GM18526 (cell line): ENCODE data around the gene SCARB2.

Source experiments
- POLR2A ChIP-seq: IDR thresholded peaks from 3 replicates; pipeline ENCODE4 v1.6.1; 2011; ENCODE audit not compliant: insufficient read length; ENCODE audit errors: extremely low read depth

The SCARB2 gene

DNA sequence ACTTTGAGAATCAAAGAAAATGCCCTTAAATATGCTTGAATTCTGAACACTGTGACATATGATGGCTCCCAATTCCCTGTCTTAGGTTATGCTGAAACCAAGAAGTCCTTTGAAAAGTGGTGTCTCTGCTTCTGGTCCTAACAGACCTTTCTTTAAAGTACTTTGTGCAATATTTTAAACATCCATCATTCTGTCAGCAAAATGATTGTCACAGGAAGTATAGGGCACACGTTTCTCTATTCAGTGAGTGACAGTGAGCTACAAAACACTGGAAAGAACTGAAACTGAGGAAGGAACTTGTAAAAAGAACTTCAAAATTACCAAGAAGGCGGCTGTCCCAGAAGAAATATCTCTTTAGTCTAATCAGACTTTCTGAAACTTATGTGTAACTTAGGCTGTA is 53.3 kb downstream of the SCARB2 start:
- TF ChIP-seq POLR2A = no peak

DNA sequence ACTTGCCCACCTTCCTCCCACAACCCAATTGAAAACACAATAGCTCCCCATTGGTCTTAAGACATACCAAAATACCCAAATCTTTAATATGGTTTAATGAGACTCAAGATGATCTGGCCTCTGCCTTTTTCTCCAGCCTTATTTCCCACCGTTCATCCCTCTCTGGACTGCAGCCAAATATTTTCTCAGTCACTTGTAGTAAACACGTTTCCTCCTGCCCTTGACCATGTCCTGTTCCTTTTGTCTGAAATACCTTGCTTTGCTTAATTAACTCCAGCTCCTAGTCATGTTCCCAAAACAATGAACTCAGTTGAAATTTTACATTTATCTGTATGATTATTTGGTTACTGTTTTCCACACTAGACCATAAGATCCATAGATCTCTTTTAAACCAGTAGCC is 57.0 kb downstream of the SCARB2 start:
- TF ChIP-seq POLR2A = no peak

DNA sequence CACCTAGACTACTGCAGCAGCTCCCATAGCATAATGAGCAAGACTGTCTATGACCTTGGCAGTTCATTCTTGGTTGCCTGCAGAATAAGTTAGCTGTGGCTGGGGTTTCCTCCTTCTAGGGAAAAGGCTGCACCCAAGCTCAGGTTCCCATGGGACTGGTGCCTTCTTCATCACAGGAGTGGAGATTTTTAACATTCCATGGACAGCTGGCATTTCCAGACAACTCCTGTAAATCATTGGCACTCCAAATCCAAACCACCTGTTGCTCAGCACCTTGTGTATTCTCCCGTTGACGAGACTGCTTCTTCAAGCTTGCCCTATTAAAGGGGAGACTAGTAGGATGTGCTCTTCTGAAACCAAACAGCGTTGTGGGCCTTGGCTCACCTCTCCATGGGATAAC is 57.6 kb downstream of the SCARB2 start:
- TF ChIP-seq POLR2A = no peak

DNA sequence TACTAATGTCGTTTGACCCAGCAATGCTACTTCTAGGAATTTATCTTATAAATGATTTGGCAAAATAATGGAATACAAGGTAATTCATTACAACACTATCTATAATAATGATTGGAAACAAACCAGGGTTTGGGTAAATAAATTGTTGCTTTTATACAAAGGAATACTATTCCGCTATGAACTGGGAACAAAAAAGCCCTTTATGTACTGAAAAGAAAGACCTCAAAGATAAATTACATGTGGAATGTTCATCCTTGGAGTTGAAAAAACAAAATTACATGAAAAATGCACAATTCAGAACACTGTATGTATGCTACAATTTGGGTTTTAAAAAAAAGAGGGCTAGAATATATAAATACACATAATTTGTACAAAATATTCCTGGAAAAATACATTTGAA is 60.3 kb downstream of the SCARB2 start:
- no peak for TF ChIP-seq POLR2A

DNA sequence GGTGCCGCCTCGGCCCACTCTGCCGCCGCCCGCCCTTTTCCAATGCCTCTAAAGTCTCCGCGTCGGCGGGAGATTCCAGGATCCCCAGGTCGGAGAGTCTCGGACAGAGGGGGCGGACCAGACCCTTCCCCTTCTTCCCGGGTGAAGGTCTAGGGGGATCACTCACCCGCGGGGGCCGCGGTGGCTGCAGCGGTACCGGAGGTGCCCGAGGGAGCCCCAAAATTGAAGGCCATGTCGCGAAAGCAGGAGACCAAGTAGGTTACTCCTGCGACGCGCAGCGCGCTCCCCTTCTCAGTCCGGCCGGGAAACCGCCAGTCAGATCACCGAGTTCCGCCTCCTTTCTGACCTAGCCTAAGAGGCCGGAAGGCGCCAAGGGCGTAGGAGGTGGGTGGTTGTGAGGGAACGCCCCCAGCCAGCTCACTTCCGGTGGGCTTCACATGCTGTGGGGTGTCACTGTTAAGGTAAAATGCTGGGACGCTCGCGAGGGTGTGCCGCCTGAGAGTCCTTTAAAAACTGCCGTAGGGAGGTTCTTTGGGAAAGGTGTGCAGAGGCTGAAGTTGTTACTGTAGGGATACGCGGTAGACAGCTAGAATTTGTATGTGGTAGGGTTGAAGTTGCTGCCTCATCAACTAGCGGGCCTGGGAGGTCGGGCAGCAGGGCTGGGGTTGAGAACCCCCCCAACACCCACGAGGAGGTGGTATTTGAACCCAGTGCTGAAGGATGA is 65.3 kb downstream of the SCARB2 start, which contains the start of gene NUP54:
Gene NUP54, minus strand, starts transcription at position 256 of the 724 bp plus-strand sequence. Its CDS starts 23 bp downstream, at position 233.
- TF ChIP-seq POLR2A = peak; percentile 80

DNA sequence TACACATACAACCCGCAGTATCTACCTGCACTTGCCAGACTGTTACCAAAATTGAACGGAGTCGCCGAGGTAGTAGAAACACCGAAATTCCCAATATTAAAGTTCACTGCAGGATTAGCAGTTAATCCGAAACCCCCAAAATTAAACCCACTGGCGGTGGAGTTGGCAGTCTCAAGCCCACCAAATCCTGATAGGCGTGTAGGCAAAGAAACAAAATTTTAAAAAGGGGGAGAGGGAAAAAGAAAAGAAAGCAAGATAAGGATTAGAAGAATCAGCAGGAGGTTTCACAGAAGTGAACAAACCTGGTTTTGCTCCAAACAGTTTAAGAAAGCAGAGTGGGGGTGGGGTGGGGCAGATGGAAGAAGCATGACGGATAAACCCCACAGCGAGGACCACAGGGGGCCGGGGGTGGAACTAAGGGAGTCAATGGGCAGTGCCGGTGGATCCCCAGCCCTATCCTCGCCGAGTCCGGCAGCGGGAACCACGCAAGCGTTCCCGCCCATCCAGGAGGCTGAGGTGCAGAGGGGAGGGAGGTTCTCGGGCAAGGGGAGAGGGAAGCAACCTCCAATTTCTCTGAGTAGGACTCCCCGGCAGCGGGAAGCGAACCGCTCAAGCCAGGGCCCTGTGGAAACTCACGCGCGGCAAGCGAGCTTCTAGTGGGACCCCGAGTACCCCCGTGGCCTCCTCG is 66.0 kb downstream of the SCARB2 start:
- no peak for TF ChIP-seq POLR2A

DNA sequence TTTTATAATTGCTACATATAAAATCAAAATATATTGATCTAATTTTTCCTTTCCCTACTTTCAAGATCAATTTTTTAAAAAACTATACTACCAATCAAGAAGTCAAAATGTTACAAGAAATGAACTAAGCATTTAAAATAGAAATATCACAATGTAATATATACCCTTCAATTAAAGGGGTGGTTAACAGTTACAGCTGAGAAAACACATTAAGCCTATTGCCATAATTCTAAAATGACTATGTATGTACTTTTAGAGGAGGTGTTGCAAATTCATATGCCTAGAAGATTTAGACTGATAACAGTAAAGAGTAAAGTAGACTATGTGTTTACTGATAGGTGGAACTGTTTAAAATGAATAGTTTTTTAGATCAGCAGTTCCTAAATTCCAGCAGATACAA is 69.1 kb downstream of the SCARB2 start:
- no peak for TF ChIP-seq POLR2A

DNA sequence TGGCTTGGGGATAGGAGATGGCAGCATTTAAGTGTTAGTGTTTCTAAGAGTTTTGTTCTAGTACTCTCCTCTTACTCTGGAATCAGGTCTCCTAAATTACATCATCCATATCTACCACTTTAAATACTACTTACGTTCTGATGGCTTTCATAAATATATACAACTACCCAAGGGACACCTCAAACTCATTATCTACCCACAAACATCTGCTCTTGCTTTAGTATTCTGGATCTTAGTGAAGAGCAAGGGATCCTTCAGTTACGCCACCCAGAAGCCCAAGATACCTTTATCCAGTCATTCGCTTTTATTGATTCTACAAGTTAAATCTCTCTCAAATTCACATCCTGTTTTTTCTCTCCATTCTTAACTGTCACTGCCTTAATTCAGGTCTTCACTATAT is 72.4 kb downstream of the SCARB2 start:
- TF ChIP-seq POLR2A = no peak

DNA sequence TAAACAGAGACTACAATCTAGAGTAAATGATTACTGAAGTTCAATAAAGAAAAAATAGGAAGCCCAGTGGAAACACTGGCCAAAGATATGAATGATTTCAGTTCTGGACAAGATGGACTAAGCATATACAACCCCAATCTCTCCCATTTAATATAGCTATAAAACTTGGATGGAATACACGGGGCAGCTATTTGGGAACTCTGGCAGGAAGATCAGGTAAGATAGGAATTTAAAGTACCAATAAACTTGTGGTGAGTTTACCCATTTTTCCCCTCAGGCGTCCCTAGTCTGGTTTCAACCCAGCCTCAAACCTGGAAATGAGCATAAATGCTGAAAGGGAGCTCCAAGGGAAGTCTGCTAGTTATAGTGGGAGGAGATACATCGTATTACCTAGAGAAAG is 85.9 kb downstream of the SCARB2 start:
- TF ChIP-seq POLR2A = no peak

DNA sequence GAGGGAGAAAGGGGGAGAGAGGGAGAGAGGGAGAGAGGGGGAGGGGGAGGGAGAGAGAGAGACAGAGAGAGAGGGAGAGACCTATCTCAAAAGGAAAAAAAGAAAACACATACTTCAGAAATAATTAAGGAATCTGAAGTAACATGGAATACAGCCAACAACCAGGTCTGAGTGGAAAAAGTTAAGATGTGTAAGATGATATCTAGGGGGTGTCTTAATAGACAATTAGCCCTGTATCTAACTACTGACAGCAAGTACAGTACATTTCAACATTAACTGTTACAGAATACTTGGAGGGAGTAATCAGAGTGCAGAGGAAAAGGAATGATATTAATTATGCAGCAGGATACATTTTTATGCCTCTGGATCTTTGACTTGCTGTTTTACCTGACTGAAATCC is 87.8 kb downstream of the SCARB2 start:
- no peak for TF ChIP-seq POLR2A

DNA sequence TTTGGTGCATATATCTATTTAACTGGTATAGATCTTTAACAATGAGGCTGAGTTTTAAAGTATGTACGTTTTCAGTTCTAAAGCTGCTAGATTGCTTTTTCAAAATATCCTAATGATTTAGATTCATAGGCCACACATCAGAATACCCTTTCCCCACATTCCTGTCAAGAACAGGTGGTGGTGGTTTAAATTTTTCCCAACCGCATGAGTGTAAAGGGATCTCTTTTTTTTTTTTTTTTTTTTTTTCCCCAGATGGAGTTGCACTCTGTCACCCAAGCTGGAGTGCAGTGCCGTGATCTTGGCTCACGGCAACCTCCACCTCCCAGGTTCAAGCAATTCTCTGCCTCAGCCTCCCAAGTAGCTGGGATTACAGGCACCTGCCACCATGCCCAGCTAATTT is 93.4 kb downstream of the SCARB2 start:
- TF ChIP-seq POLR2A = no peak

DNA sequence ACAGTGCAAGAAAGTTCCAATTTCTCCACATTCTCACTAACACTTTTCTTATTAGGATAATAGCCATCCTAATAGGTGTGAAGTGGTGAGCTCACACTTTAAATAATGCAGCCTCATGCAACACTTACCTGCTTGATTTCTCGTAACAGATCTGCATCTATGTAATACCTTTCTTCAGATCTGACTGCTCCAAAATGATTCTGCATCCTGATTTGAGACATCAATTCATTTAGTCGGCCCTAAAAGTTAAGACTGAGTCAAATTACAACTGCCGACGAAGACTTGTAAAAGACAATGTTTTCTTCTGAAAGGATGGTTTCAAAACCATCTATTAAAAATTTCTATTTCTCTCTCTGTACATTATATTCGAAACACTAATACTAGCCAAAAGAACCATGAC is 96.1 kb downstream of the SCARB2 start:
- no peak for TF ChIP-seq POLR2A

DNA sequence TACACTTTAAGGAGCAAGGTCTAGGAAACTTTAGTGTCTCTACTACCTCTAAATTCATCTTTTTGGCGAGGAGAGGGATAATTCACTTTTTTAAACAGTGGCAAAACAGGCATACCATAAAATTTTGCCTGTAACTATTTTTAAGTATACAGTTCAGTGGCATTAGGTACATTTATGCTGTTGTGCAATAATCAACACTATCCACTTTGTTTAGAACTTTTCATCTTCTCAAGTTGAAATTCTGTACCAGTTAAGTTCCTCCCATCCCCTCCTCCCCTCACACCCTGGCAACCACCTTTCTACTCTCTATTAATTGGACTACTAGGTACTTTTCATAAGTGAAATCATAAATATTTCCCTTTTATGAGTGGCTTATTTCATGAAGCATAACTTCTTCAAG is 96.8 kb downstream of the SCARB2 start:
- no peak for TF ChIP-seq POLR2A
